Measurements from ENCODE around the gene UNC93A.
"Not testable (repeated sequence)": the region's sequence is repeated elsewhere in the genome, so short reads cannot be mapped to it uniquely, and the experiment has no call there.

UNC93A gene

DNA sequence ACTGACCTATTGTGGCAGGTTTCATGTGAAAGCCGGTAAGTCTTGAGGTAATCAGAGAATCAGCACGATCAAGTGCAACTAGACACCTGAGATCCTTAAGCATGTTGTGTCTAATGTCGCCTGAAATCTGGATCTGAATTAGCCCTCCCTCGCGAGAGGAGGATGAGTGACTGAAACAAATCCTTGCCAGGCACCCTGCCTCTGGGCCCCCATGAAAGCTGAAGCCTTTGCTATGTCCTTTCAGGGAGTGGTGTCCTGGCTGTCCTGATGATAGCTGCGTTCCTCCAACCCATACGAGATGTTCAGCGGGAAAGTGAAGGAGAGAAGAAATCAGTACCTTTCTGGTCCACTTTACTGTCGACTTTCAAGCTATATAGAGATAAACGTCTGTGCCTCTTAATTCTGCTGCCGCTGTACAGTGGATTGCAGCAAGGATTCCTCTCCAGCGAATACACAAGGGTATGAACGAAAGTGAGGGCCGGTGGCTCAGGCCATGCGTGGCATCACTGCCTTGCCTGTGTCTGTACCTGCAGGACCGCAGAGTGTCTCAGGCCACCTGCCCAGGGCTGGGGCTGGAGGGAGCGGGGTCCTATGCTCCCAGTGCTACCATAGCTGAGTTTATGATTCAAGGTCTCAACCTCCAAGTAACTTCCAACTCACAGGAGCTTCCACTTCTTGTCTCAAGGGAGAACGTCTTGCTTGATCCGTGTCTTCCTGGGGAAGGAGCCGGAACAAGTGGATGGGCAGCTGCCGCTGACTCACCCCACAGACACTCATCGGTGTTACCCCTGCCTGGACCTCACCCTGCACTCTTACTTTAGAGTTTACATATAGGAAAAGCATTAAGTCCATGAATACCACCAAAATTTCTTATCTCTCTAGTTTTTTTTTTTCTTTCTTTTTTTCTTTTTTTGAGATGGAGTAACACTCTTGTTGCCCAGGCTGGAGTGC, 12.8 kb downstream of the UNC93A start:
- DNase-seq (ENCODE audit: insufficient read length, low spot score) (no peak), FAIRE-seq (no peak)
- no peak for TF ChIP-seq TAF1 (IDR thresholded peaks at IDR 0.05; ENCODE audit: low read depth, low read length)
- no peak for TF ChIP-seq SPI1 (IDR thresholded peaks at IDR 0.05; ENCODE audit: low read depth, low read length)
- TF ChIP-seq POU2F2 (IDR thresholded peaks at IDR 0.05; ENCODE audit: low read depth, low read length) = no peak
- TF ChIP-seq PAX5 (IDR thresholded peaks at IDR 0.05; ENCODE audit: insufficient read depth, low read length, severe bottlenecking) = no peak
- no peak for TF ChIP-seq POLR2A (IDR thresholded peaks at IDR 0.05; ENCODE audit: low read depth, low read length)
- TF ChIP-seq POLR2AphosphoS5 (IDR thresholded peaks at IDR 0.05; ENCODE audit: low read depth, low read length) = no peak

DNA sequence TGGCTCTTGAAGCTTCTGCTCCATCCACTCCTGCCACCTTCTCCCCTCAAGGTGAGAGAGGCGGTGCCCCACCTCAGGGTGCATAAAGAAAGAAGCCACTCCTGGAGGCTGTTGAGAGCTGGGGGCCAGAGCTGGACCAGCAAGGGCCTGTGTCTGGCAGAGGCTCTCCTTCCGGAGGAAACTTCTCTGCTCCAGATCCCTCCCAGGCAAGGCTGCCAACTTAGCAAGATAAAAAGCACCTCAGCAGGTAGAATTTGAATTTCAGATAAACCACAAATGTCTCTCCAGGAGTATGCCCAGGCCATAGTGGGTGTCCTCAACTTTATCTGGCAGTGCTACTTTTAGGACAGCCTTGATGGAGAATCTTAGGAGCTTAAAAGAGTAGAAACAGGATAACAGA, 13.8 kb downstream of the UNC93A start:
- FAIRE-seq = no peak
- DNase-seq (ENCODE audit: insufficient read length, low spot score) = no peak
- no peak for TF ChIP-seq PAX5 (IDR thresholded peaks at IDR 0.05; ENCODE audit: insufficient read depth, low read length, severe bottlenecking)
- no peak for TF ChIP-seq POU2F2 (IDR thresholded peaks at IDR 0.05; ENCODE audit: low read depth, low read length)
- no peak for TF ChIP-seq POLR2AphosphoS5 (IDR thresholded peaks at IDR 0.05; ENCODE audit: low read depth, low read length)
- no peak for TF ChIP-seq TAF1 (IDR thresholded peaks at IDR 0.05; ENCODE audit: low read depth, low read length)
- no peak for TF ChIP-seq SPI1 (IDR thresholded peaks at IDR 0.05; ENCODE audit: low read depth, low read length)
- TF ChIP-seq POLR2A (IDR thresholded peaks at IDR 0.05; ENCODE audit: low read depth, low read length) = no peak

DNA sequence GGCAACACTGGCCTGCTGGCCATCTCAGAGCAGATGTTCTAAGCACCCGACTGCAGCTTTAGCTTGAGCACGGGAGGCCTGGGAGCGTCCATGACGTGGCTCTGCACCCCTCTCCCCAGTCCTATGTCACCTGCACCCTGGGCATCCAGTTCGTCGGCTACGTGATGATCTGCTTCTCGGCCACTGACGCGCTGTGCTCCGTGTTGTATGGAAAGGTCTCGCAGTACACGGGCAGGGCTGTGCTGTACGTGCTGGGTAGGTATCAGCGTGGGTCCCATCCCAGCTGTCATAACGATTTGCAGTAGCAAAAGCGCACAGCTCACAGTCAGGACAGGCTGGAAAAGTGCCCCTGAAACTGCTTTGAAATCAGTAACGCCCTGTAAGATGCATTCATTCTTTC, 14.7 kb downstream of the UNC93A start:
- no peak for DNase-seq (ENCODE audit: insufficient read length, low spot score)
- no peak for TF ChIP-seq SPI1 (IDR thresholded peaks at IDR 0.05; ENCODE audit: low read depth, low read length)
- TF ChIP-seq POLR2A (IDR thresholded peaks at IDR 0.05; ENCODE audit: low read depth, low read length) = no peak
- TF ChIP-seq POU2F2 (IDR thresholded peaks at IDR 0.05; ENCODE audit: low read depth, low read length) = no peak
- no peak for TF ChIP-seq PAX5 (IDR thresholded peaks at IDR 0.05; ENCODE audit: insufficient read depth, low read length, severe bottlenecking)
- TF ChIP-seq POLR2AphosphoS5 (IDR thresholded peaks at IDR 0.05; ENCODE audit: low read depth, low read length) = no peak
- no peak for TF ChIP-seq TAF1 (IDR thresholded peaks at IDR 0.05; ENCODE audit: low read depth, low read length)
- no peak for FAIRE-seq

DNA sequence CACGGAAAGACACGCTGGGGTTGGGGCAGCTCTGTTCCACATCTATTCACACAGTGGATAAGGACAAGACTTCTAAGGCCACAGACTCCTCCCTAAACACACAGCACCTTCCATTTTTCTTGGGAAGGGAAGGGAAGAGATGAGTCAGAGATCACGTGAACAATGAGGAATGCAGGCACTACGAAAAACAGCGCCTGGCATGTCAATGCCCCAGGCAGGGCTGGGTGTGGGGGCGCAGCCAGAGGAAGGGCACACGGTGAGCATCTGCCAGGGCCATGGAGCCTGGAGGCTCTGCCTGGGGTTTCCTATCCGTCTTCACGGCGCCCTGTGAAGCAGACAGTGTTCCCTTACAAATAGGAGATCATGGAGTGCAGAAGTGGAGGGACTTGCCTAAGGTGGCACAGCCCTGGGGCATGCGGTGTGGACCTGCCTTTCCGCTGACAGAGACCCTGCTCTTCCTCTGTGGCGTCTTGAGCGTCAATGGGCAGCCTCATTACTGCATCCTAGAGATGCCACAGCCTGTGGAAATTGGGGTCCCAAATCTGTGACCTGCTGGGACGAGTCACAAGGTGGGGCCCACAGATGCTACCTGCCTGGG, 15.4 kb downstream of the UNC93A start:
- DNase-seq (ENCODE audit: insufficient read length, low spot score) (no peak), FAIRE-seq (no peak)
- no peak for TF ChIP-seq POU2F2 (IDR thresholded peaks at IDR 0.05; ENCODE audit: low read depth, low read length)

DNA sequence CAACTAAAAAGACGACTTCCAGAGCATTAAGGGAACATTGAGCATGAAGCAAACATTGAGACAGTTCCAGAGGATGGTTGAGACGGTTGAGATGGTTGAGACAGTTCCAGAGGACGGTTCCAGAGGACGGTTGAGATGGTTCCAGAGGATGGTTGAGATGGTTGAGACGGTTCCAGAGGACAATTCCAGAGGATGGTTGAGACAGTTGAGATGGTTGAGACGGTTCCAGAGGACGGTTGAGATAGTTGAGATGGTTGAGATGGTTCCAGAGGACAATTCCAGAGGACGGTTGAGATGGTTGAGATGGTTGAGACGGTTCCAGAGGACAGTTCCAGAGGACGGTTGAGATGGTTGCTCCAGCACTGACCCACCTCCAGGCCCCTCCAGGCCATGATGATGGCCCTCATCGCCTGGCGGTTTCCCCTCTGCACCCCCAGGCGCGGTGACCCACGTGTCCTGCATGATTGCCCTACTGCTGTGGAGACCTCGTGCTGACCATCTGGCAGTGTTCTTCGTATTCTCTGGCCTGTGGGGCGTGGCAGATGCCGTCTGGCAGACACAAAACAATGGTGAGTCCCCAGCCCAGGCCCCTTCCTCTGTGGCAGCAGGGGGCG, 16.3 kb downstream of the UNC93A start:
- no peak for FAIRE-seq
- DNase-seq (ENCODE audit: insufficient read length, low spot score) = no peak
- TF ChIP-seq PAX5 (IDR thresholded peaks at IDR 0.05; ENCODE audit: insufficient read depth, low read length, severe bottlenecking) = no peak
- no peak for TF ChIP-seq POLR2AphosphoS5 (IDR thresholded peaks at IDR 0.05; ENCODE audit: low read depth, low read length)
- no peak for TF ChIP-seq SPI1 (IDR thresholded peaks at IDR 0.05; ENCODE audit: low read depth, low read length)
- no peak for TF ChIP-seq POU2F2 (IDR thresholded peaks at IDR 0.05; ENCODE audit: low read depth, low read length)
- TF ChIP-seq POLR2A (IDR thresholded peaks at IDR 0.05; ENCODE audit: low read depth, low read length) = no peak
- no peak for TF ChIP-seq TAF1 (IDR thresholded peaks at IDR 0.05; ENCODE audit: low read depth, low read length)

DNA sequence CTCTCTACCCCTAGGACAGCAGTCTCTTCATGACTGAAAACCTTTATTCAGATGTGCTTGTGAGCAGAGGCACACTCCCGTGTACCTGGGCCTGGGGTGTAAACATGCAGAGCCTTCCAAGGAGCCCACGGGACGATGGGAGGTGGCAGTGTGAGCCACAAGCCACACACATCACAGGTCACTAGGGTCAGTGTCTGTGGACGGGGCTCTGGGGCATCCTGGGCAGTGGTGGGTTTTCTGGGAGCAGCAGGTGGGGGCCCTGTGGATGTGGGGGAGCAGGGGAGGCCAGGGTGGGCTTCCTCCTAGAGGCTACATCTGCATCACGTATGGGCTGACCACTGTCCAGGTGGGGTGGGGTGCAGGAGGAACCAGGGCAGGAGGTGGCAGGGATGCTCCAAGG, 17.1 kb downstream of the UNC93A start:
- DNase-seq (ENCODE audit: insufficient read length, low spot score) (no peak), FAIRE-seq (no peak)
- TF ChIP-seq POU2F2 (IDR thresholded peaks at IDR 0.05; ENCODE audit: low read depth, low read length) (no peak), SPI1 (IDR thresholded peaks at IDR 0.05; ENCODE audit: low read depth, low read length) (no peak), POLR2AphosphoS5 (IDR thresholded peaks at IDR 0.05; ENCODE audit: low read depth, low read length) (no peak), TAF1 (IDR thresholded peaks at IDR 0.05; ENCODE audit: low read depth, low read length) (no peak)

DNA sequence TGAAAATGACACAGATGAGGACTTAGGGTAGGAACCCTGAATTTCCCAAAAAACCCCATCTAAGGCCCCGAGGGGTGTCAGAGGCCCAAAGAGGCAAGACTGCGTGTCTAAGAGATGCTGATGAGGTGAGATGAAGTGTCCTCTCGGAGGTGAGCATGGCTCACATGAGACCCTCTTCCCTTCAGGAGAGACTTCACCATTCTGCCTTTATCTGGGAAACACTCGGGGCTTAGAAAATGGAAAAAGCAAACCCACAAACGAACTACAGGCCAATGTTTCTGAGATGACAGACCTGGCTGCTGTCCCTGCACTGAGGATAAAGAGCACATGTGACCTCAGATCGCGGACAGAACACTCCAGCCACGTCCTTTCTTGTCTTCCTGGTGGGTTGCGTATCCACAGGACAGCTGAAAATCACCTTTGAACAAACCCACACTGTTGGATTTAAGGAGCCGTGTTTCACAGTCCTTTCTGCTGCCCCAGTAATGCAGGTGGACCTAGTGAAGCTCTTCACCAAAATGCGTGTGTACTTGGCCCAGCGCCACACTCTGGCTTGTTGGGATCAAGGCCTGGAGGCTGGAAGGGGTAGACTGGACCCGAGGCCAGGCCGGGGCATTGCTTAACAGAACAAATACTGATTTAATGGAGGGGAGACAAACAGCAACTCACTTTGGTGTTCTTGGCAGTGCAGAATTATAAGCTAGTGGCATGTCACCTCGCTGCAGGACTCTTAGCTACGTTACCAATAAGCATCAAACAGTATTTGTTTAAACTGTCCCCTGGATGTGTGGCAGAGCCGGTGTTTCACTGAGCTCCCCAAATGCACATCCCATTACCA, 18.5 kb downstream of the UNC93A start:
- FAIRE-seq = peak; percentile 5
- not testable (repeated sequence) for DNase-seq (ENCODE audit: insufficient read length, low spot score)

DNA sequence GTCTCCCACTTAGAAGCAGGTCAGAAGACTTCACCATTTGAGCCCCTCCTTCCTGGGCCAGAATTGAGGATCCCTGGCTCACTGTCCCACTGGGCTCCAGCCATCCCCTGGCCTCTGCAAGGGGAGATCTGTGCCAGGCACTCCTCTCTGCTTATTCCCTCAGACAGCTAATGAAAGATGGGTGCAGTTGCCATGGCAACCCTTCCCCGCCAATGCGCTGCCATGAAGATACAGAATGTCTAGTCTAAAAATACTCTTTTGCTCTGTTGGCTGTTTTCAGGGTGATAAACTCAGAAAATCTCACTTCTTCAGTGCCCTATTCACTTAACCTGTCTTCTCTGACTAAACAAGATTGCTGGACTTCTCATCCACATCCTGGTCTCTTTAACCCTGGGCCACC, 20.2 kb downstream of the UNC93A start:
- no peak for FAIRE-seq
- no peak for TF ChIP-seq PAX5 (IDR thresholded peaks at IDR 0.05; ENCODE audit: insufficient read depth, low read length, severe bottlenecking)
- TF ChIP-seq POLR2A (IDR thresholded peaks at IDR 0.05; ENCODE audit: low read depth, low read length) = no peak
- TF ChIP-seq POLR2AphosphoS5 (IDR thresholded peaks at IDR 0.05; ENCODE audit: low read depth, low read length) = no peak
- no peak for TF ChIP-seq POU2F2 (IDR thresholded peaks at IDR 0.05; ENCODE audit: low read depth, low read length)
- TF ChIP-seq TAF1 (IDR thresholded peaks at IDR 0.05; ENCODE audit: low read depth, low read length) = no peak
- no peak for TF ChIP-seq SPI1 (IDR thresholded peaks at IDR 0.05; ENCODE audit: low read depth, low read length)
- DNase-seq (ENCODE audit: insufficient read length, low spot score) = no peak

DNA sequence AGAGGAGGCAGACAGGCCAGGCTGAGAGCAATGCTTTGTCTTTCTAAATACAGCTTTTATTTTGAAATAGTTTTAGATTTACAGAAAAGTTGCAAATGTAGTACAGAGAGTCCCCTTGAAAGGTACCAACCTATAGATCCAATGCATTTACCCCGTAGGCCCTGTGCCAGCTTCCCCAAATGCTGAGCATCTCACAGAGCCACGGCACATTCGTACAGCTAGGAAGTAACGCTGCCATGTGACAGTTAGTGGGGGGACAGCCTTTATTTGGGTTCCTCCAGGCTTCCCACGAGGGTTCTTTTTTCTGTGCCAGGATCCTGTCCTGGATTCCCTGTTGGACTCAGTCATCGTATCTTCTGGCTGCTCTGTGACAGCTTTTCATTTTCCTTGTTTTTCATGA, 20.6 kb downstream of the UNC93A start:
- DNase-seq (ENCODE audit: insufficient read length, low spot score); FAIRE-seq: not testable (repeated sequence)

Measured in GM12891 (cell line).